ENCODE results near the gene ETAA1. TPM values are rescaled to one million over a fixed set of nuclear protein-coding genes. Genes with fewer than 3 reads are reported as not detected.

Gene ETAA1
- polyA plus RNA-seq, 6 donors from 2014 or later = 1.6 to 7.4 (median 6.1) TPM

DNA sequence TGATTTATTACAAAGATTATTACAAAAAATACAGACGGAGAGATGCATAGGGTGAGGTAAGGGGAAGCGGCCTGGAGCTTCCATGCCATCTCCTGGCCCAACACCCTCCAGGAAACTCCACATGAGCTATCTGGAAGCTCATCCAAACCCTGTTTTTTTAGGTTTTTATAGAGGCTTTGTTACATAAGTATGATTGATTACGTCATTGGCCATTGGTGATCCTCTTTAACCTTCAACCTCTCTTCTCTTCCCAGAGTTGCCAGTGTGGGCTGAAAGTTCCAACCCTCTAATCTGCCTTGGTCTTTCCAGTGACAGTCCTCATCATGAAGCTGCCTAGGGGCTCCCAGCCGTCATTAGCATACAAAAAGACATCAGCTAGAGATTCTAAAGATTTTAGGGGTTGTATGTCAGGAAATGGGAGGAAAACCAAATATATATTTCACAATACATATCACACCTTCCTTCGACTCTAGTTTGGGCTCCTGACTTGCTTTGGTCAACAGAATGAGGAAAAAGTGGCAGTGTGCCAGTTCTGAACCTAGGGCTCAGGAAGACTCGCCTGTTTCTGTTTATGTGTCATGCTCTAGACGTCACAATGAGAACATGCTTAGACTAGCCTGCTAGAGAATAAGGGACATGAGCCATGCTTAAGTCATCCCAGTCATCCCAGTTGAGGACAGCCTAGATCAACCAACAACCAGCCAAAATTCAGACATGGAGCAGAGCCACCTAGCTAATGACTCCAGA, 54.1 kb downstream of the ETAA1 start:
- Mint-ChIP-seq H3K4me1 (no peaks in the 10 kb centered on the region), H3K4me3 (no peak overlapping the region), H3K27me3 (peaks cover 0 to 8% (median 8%) of the 10 kb centered on the region in 3 donors), H3K36me3 (no peaks in the 10 kb centered on the region), H3K27ac (peak overlapping the region in 1 of 6 donors; percentile 30), H3K9me3 (peaks cover 0 to 5% (median 0%) of the 10 kb centered on the region in 7 donors)
- DNase-seq (no peak), ATAC-seq (ENCODE audit: low read depth in 2 of 2) (no peak)

GRCh38 chr2:67453310-67453709, 56.2 kb downstream of the ETAA1 start:
- ATAC-seq (ENCODE audit: low read depth in 2 of 2) (no peak), DNase-seq (no peak)
- Mint-ChIP-seq H3K4me1 (no peaks in the 10 kb centered on the region), H3K36me3 (no peaks in the 10 kb centered on the region), H3K27me3 (peaks cover 0 to 8% (median 8%) of the 10 kb centered on the region in 3 donors), H3K9me3 (peaks cover 0 to 5% (median 0%) of the 10 kb centered on the region in 7 donors), H3K27ac (no peak overlapping the region), H3K4me3 (no peak overlapping the region)

DNA sequence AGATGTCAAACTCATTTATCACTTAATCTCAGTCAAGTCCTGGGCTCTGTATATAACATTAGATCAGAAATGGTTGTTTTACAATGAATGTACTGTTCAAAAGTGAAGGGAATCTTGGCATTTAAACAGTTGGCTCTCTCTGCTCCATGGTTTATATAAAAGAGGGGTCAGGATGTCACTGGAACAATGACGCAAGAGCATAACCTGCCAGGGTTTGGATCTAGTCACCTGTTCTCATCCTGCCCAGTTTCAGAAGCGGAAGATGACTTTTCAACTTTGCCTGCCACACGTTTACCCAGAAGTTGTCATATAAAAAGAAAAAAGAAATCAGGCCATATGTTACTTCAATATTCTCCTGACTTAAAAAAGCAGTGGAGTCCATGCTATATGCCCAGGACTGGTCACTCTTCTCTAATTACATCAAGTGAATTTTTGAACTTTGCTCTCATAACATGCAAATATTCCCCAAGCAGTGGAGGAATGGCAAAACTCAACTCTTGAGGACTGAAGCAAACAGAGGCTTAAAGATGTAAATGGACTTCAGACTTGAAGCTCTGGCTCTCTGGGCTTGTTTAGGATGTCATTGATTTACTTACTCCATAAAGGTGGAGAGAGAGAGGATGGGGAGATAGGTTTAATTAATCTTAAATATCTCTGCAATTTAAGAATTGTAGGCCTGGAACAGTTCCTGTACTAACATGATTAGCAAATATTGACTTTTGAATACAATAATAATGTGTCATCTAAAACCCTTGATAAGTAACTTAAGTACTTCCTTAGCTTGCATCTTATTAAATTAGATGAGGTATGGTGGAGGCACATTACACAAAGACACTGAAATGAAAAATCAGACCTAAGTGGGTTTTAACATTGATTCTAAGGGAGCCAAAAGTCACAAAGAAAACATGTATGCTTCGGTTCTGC, 58.3 kb downstream of the ETAA1 start:
- Mint-ChIP-seq H3K9me3 (peaks cover 0 to 5% (median 0%) of the 10 kb centered on the region in 7 donors), H3K36me3 (no peaks in the 10 kb centered on the region), H3K27me3 (peaks cover 0 to 8% (median 8%) of the 10 kb centered on the region in 3 donors), H3K4me1 (no peaks in the 10 kb centered on the region), H3K27ac (no peak overlapping the region), H3K4me3 (no peak overlapping the region)
- ATAC-seq (ENCODE audit: low read depth in 2 of 2) (no peak), DNase-seq (no peak)

DNA sequence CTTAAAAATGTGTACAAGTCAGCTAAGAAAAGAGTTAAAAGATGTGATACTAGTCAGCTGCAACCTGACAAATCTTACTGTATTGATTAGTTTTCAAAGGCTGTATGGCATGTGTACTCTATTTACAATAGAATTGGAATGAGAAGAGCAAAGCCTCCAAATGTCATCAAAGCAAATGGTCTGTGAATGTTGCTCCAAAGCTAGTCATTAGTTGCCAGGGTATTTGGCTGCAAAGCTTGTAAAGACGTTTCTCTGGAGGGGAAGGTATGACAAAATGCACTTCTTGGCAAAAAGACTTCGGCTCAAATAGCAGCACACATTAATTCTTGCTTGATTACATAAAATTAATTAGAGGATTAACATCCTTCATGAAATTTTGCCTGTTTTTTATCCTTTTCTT, 59.3 kb downstream of the ETAA1 start:
- no peak for ATAC-seq (ENCODE audit: low read depth in 2 of 2)
- H3K36me3 Mint-ChIP-seq = no peaks in the 10 kb centered on the region
- H3K27me3 Mint-ChIP-seq = peaks cover 0 to 8% (median 4%) of the 10 kb centered on the region in 3 donors
- DNase-seq = no peak
- H3K9me3 Mint-ChIP-seq = peaks cover 0 to 5% (median 0%) of the 10 kb centered on the region in 7 donors
- H3K4me1 Mint-ChIP-seq = no peaks in the 10 kb centered on the region
- no peak overlapping the region for H3K4me3 Mint-ChIP-seq
- no peak overlapping the region for H3K27ac Mint-ChIP-seq

DNA sequence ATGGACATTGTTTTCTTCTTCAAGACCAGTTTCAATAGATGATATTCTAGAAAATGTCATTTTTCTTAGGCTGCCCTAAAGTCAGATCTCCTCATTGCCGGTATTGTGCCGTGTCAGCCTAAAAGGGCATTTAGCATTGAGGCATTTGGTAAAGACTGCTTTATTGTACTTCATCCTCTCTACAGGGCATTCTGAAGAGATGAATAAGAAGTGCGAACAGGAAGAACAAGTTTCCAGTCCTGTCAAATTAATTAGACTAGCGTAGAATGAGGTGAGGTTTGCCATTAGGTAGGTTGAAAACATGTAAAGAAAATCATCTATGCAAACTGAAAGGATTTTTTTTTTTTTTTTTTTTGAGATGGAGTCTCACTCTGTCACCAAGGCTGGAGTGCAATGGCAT, 60.6 kb downstream of the ETAA1 start:
- H3K27me3 Mint-ChIP-seq = peaks cover 0 to 9% (median 5%) of the 10 kb centered on the region in 3 donors
- H3K9me3 Mint-ChIP-seq = peaks cover 0 to 5% (median 0%) of the 10 kb centered on the region in 7 donors
- DNase-seq (no peak), ATAC-seq (ENCODE audit: low read depth in 2 of 2) (no peak)
- no peak overlapping the region for H3K4me3 Mint-ChIP-seq
- H3K4me1 Mint-ChIP-seq = no peaks in the 10 kb centered on the region
- no peak overlapping the region for H3K27ac Mint-ChIP-seq
- H3K36me3 Mint-ChIP-seq = no peaks in the 10 kb centered on the region

GRCh38 chr2:67459761-67460160, 62.6 kb downstream of the ETAA1 start:
- Mint-ChIP-seq H3K27me3 (peaks cover 0 to 8% (median 6%) of the 10 kb centered on the region in 3 donors), H3K36me3 (no peaks in the 10 kb centered on the region), H3K9me3 (no peaks in the 10 kb centered on the region), H3K4me1 (no peaks in the 10 kb centered on the region), H3K27ac (no peak overlapping the region), H3K4me3 (no peak overlapping the region)
- DNase-seq = no peak
- no peak for ATAC-seq (ENCODE audit: low read depth in 2 of 2)

Data from naive B cell (primary cell).